ENCODE measurements around the gene IST1. TPM values are rescaled to one million over a fixed set of nuclear protein-coding genes. Genes with fewer than 3 reads are reported as not detected.

The IST1 gene
- total RNA-seq, 1 donor from 2014 or later: 141 TPM

DNA sequence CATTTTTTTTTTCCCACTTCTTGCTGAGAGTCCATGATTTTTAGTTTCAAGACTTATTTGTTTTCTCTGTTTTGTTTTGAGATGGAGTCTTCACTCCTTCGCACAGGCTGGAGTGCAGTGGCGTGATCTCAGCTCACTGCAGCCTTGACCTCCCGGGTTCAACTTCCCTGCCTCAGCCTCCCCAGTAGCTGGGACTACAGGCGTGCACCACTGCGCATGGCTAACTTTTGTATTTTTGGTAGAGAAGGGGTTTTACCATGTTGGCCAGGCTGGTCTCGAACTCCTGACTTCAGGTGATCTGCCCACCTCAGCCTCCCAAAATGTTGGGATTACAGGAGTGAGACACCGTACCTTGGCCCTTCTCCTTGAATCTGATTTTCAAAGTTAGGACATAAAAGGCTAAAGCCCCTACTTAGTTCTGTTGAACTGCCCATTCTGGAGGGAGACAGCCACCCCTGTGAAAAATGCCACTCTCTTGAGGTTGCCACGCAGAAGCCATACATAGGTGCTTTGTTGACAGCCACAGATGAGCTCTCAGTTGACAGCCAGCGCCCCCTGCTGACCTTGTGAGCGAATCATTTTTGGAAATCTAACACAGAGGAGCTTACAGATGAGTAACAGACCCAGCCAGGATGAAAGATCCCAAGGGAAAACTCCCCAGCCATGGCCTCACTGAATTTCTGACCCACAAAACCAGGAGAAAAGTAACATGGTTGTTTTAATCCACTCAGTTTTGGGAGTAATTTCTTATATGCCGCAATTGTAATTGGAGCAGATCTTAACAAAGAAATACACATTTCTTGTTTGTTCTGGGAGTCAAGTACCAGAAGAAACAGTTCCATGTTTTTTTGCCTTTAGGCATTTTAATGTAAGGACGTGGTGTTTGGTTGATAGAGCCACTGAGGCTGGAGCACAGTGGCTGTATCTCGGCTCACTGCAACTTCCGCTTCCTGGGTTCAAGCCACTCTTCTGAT is 66.0 kb downstream of the IST1 start:
- peak; percentile 88 to 91 for DNase-seq (ENCODE audit: low read depth in 2 of 2)

DNA sequence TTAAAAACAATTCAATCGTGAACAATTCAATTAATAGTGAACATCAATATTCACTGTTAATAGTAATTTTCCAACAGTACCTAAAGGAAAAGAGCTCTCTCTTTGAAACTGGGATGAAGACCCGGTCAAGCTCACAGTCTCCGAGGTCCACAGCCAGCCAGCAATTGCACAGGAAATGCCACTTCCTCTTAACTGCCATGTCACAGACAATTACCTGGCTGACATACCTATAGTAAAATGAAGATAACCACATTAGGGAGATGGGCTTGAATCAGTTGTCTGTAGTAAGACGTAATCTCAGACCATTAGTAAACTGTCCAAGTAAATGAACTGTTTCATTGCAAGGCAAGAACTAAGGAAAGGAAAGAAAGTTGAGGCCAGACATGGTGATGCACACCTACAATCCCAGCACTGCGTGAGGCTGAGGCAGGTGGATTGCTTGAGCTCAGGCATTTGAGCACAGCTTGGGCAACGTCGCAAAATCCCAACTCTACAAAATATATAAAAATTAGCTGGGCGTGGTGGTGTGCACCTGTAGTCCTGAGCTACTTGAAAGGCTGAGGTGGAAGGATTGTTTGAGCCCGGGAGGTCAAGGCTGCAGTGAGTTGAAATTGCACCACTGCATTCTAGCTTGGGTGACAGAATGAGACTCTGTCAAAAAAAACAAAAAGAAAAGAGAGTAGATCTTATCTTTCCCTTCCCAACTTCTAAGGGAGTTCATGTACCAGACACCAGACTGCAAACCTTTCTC is 68.0 kb downstream of the IST1 start:
- no peak for DNase-seq (ENCODE audit: low read depth in 2 of 2)

DNA sequence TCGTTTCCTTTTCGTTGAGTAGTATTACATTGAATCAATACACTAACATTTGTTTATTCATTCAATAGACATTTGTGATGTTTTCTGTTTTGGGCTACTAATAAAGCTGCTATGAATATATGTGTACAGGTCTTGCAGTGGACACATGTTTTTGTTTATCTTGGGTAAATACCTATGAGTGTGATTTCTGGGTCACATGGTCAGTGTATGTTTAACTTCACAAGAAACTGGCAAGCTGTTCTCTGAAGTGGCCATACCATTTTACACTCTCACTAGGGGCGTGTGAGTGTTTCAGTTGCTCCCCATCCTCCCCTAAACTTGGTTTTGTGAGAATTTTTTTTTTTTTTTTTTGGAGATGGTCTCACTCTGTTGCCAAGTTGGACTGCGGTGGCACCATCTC is 69.9 kb downstream of the IST1 start:
- DNase-seq (ENCODE audit: low read depth in 2 of 2): no peak

DNA sequence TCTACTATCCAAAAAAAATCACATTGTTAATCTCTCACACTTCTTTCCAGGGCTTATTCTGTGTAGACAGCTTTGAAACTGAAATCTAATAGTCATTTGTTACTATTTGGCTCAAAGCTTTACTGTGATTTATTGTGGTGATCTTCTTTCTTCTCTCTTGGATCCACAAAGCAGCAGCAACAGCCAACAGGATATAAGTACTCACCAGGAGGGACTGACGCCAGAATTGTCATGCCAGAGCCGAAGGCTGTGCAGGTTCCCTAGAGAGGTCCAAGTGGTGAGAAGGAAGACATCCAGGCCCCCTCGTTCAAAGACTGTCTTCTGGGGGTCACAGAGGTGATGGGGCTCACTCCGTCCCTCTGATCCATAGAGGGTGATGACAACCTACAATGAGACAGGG is 71.6 kb downstream of the IST1 start:
- DNase-seq (ENCODE audit: low read depth in 2 of 2): peak in 1 of 2 donors; percentile 21

DNA sequence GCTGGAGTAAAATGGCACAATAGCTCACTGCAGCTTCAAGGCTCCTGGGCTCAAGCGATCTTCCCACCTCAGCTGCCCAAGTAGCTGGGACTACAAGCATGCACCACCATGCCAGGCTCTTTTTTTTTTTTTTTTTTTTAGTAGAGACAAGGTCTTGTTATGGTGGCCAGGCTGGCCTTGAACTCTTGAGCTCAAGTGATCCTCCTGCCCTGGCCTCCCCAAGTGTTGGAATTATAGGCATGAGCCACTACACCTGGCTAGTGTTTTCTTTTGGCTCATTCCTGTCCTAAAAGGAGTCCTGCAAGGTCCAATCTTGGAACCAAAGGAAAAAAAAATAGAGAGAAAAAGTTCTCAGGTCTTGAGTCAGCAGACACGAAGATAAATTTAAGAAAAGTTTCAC is 74.0 kb downstream of the IST1 start:
- DNase-seq (ENCODE audit: low read depth in 2 of 2): no peak

DNA sequence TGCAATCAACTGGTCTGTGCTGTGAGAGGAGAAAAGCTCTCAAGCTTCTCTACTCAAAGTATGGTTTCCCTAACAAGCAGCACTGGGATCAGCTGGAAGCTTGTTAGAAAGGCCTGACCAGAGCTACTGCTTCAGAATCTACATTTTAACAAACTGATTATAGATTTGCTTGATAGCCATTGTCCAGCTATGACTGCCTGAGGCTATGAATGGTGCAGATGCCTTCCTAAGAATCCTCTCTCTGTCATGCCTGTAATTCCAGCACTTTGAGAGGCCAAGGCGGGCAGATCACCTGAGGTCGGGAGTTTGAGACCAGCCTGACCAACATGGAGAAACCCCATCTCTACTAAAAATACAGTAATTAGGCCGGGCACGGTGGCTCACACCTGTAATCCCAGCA is 76.2 kb downstream of the IST1 start:
- no peak for DNase-seq (ENCODE audit: low read depth in 2 of 2)

DNA sequence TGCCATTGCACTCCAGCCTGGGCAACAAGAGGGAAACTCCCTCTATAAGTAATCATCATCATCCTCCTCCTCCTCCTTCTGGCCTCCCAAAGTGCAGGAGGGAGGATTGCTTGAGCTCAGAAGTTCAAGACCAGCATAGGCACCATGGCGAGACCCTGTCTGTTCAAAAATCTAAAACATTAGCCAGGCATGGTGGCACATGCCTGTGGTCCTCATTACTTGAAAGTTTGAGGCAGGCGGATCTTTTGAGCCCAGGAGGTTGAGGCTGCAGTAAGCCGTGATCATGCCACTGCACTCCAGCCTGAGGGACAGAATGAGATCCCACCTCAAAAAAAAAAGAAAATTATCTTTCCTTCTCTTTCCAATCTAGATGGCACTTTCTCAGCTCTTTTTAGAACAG is 77.0 kb downstream of the IST1 start:
- no peak for DNase-seq (ENCODE audit: low read depth in 2 of 2)

DNA sequence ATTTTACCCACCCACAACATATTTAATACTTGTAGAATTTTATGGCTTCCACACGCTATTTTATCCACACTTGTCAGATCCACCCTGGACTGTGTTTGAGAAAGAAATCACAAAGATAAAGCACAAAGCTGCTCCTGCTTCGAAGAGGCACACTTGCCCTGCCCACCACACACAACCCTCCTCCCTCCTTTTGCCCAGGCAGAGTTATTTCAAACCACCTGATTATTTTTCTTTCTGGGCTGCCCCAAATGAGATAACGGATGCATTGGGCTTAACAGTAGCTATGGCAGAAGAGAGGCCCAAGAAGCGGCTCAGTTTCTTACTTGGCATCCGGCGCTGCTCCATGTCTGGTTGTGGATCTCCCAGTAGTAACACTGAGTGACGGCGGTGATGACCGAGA is 77.7 kb downstream of the IST1 start:
- DNase-seq (ENCODE audit: low read depth in 2 of 2): no peak

DNA sequence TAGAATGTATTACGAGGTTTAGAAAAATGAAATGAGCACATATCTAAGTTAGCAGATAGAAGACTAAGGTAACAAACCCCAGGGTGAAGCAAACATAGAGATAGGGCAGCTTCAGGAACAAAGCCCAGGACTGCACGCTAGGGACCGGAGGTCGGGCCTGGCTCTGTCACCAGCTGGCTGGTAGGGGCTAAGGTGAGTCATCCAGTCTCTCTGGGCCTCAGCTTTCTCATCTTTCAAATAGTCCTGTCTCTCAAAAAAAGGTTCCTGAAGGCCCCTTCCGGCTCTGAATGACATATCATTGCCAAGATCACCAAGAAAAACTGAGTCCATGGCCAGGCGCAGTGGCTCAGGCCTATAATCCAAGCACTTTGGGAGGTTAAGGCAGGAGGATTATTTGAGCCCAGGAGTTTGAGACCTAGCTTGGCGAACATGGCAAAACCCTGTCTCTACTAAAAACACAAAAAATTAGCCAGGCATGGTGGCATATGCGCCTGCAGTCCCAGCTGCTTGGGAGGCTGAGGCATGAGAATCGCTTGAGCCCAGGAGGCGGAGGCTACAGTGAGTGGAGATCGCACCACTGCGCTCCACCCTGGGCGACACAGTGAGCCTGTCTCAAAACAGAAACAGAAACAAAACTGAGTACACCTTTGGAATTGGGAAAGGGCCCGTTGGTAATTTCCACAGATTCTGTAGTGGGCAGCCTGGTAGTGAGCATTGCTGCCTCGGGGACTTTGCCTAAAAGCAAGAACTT is 78.9 kb downstream of the IST1 start:
- no peak for DNase-seq (ENCODE audit: low read depth in 2 of 2)

Other genes with a start within 250 kb of the IST1 start
- gene PHLPP2, start 170.8 kb upstream of the IST1 start, total RNA-seq: 4.6 and 6.5 TPM in 2 replicates
- gene AP1G1, start 86.7 kb upstream of the IST1 start, total RNA-seq: 37.0 and 43.8 TPM in 2 replicates
- 10.2 and 16.3 TPM in 2 replicates for gene ATXN1L, start 49.6 kb upstream of the IST1 start, total RNA-seq
- gene ZNF821, start 11.3 kb upstream of the IST1 start, total RNA-seq: 5.2 and 6.0 TPM in 2 replicates
- gene PKD1L3, start 104.9 kb downstream of the IST1 start, total RNA-seq: 0.20 TPM in 1 of 2 replicates, not detected in the other
- gene DHODH, start 113.2 kb downstream of the IST1 start, total RNA-seq: 2.6 and 5.6 TPM in 2 replicates
- gene HP, start 159.0 kb downstream of the IST1 start, total RNA-seq: 0.20 TPM in 1 of 2 replicates, not detected in the other
- gene HPR, start 167.7 kb downstream of the IST1 start, total RNA-seq: not detected in 2 replicates
- 3.7 and 7.5 TPM in 2 replicates for gene TXNL4B, start 198.1 kb downstream of the IST1 start, total RNA-seq
- 63.2 and 98.2 TPM in 2 replicates for gene DHX38, start 198.3 kb downstream of the IST1 start, total RNA-seq